WTC11 (cell line): Measurements from ENCODE around the gene KLHL33. TPM values are rescaled to one million over a fixed set of nuclear protein-coding genes. Genes with fewer than 3 reads are reported as not detected.

Experiments used
- ATAC-seq: fragments of 200-7000 bp; cut with Tn5 transposase; 2 replicates; pipeline ENCODE4 v1.10.0; 2021; ENCODE audit warnings: mild to moderate bottlenecking, moderate library complexity
- CTCF ChIA-PET: fragments of 300-600 bp; sonication (Branson Sonifier 250); formaldehyde crosslinking; loops from one replicate; lab custom pipeline; 2021; ENCODE audit warnings: antibody characterized with exemption; lab: Charles Lee
- POLR2A ChIA-PET: fragments of 350-600 bp; sonication (Branson Sonifier 250); formaldehyde crosslinking; loops from one replicate; lab custom pipeline; 2021; ENCODE audit warnings: antibody characterized with exemption; lab: Charles Lee
- DNase-seq: peaks from one replicate; pipeline ENCODE4 v3.0.0; 2021; ENCODE audit warnings: low spot score
- H3K27ac Mint-ChIP-seq: 2 replicates; pipeline ENCODE4 v1.8.0; 2021; ENCODE audit warnings: mixed read lengths
- H3K27me3 Mint-ChIP-seq: 2 replicates; pipeline ENCODE4 v1.8.0; 2021; ENCODE audit warnings: low read depth, mild to moderate bottlenecking, moderate library complexity, mixed read lengths
- H3K36me3 Mint-ChIP-seq: 2 replicates; pipeline ENCODE4 v1.8.0; 2021; ENCODE audit warnings: mixed read lengths
- H3K4me1 Mint-ChIP-seq: 2 replicates; pipeline ENCODE4 v1.8.0; 2022; ENCODE audit warnings: mixed read lengths
- H3K4me3 Mint-ChIP-seq: 2 replicates; pipeline ENCODE4 v1.8.0; 2021; ENCODE audit warnings: mild to moderate bottlenecking, moderate library complexity, mixed read lengths
- H3K9me3 Mint-ChIP-seq: 2 replicates; pipeline ENCODE4 v1.8.0; 2021; ENCODE audit warnings: mixed read lengths
- CREM ChIP-seq: sonication (generic); formaldehyde crosslinking; IDR thresholded peaks from 2 replicates; pipeline ENCODE4 v1.8.1; 2022; ENCODE audit warnings: mild to moderate bottlenecking, missing genetic modification reagents, moderate library complexity
- ELF4 ChIP-seq: sonication (generic); formaldehyde crosslinking; IDR thresholded peaks from 2 replicates; pipeline ENCODE4 v1.8.1; 2022; ENCODE audit warnings: low read depth, mild to moderate bottlenecking, moderate library complexity, missing genetic modification reagents
- EMX1 ChIP-seq: fragments of 250-450 bp; sonication (Bioruptor Pico); IDR thresholded peaks from 2 replicates; pipeline ENCODE4 v1.8.0; 2021; ENCODE audit warnings: mild to moderate bottlenecking
- GTF2I ChIP-seq: fragments of 250-450 bp; sonication (Bioruptor Pico); conservative IDR thresholded peaks from 2 replicates; pipeline ENCODE4 v1.4.0; 2021; ENCODE audit warnings: mild to moderate bottlenecking
- JUN ChIP-seq: sonication (generic); formaldehyde crosslinking; IDR thresholded peaks from 2 replicates; pipeline ENCODE4 v1.8.0; 2023; ENCODE audit warnings: mild to moderate bottlenecking, missing genetic modification reagents
- MYBL2 ChIP-seq: sonication (generic); formaldehyde crosslinking; IDR thresholded peaks from 2 replicates; pipeline ENCODE4 v1.8.1; 2023; ENCODE audit warnings: mild to moderate bottlenecking, moderate library complexity, missing genetic modification reagents
- NFATC4 ChIP-seq: fragments of 250-450 bp; sonication (Bioruptor Pico); IDR thresholded peaks from 2 replicates; pipeline ENCODE4 v1.9.0; 2021; ENCODE audit warnings: mild to moderate bottlenecking
- NR2C2 ChIP-seq: sonication (generic); formaldehyde crosslinking; IDR thresholded peaks from 2 replicates; pipeline ENCODE4 v1.8.0; 2022; ENCODE audit warnings: mild to moderate bottlenecking, missing genetic modification reagents
- RELA ChIP-seq: sonication (generic); formaldehyde crosslinking; IDR thresholded peaks from 2 replicates; pipeline ENCODE4 v1.8.1; 2022; ENCODE audit warnings: missing genetic modification reagents, mild to moderate bottlenecking, borderline replicate concordance
- RORB ChIP-seq: fragments of 250-450 bp; sonication (Bioruptor Pico); IDR thresholded peaks from 2 replicates; pipeline ENCODE4 v1.9.0; 2021; ENCODE audit warnings: mild to moderate bottlenecking
- SP1 ChIP-seq: sonication (generic); formaldehyde crosslinking; conservative IDR thresholded peaks from 2 replicates; pipeline ENCODE4 v1.8.1; 2022; ENCODE audit warnings: missing genetic modification reagents
- TP53 ChIP-seq: sonication (generic); formaldehyde crosslinking; IDR thresholded peaks from 2 replicates; pipeline ENCODE4 v1.8.1; 2023; ENCODE audit warnings: mild to moderate bottlenecking, missing genetic modification reagents
- ZBTB21 ChIP-seq: sonication (generic); formaldehyde crosslinking; IDR thresholded peaks from 2 replicates; pipeline ENCODE4 v1.8.1; 2023; ENCODE audit warnings: mild to moderate bottlenecking, missing genetic modification reagents, borderline replicate concordance
- ZNF219 ChIP-seq: sonication (generic); formaldehyde crosslinking; IDR thresholded peaks from 2 replicates; pipeline ENCODE4 v1.8.0; 2023; ENCODE audit warnings: missing genetic modification reagents, mild to moderate bottlenecking, borderline replicate concordance
- ZNF263 ChIP-seq: sonication (generic); formaldehyde crosslinking; IDR thresholded peaks from 2 replicates; pipeline ENCODE4 v1.8.1; 2022; ENCODE audit warnings: low read depth, mild to moderate bottlenecking, moderate library complexity, missing genetic modification reagents
- ZNF317 ChIP-seq: sonication (generic); formaldehyde crosslinking; IDR thresholded peaks from 2 replicates; pipeline ENCODE4 v1.8.1; 2023; ENCODE audit warnings: low read depth, mild to moderate bottlenecking, moderate library complexity, missing genetic modification reagents, borderline replicate concordance
- ZNF671 ChIP-seq: fragments of 250-450 bp; sonication (Bioruptor Pico); IDR thresholded peaks from 2 replicates; pipeline ENCODE4 v1.8.0; 2021; ENCODE audit warnings: mild to moderate bottlenecking
- total RNA-seq: library from RNA; stranded (reverse); gene quantifications from 3 replicates; pipeline ENCODE4 v1.2.3, GENCODE V29; 2021
- TF ChIP-seq, protein P1 (sequence below): sonication (generic); formaldehyde crosslinking; IDR thresholded peaks from 2 replicates; pipeline ENCODE4 v1.8.0; 2022; ENCODE audit warnings: missing genetic modification reagents
- TF ChIP-seq, protein P2 (sequence below): sonication (generic); formaldehyde crosslinking; conservative IDR thresholded peaks from 2 replicates; pipeline ENCODE4 v1.8.1; 2022; ENCODE audit warnings: mild to moderate bottlenecking, missing genetic modification reagents
- TF ChIP-seq, protein P3 (sequence below): fragments of 250-450 bp; sonication (Bioruptor Pico); IDR thresholded peaks from 2 replicates; pipeline ENCODE4 v1.9.0; 2021; ENCODE audit warnings: mild to moderate bottlenecking
- TF ChIP-seq, protein P4 (sequence below): sonication (generic); formaldehyde crosslinking; IDR thresholded peaks from 2 replicates; pipeline ENCODE4 v1.8.1; 2023; ENCODE audit warnings: mild to moderate bottlenecking, missing genetic modification reagents, moderate library complexity

KLHL33 gene
- total RNA-seq, 1 experiment from 2014 or later = 0.17 TPM

- H3K27ac Mint-ChIP-seq = no peak overlapping the region
- POLR2A ChIA-PET = no interaction called here
- DNase-seq (no peak), ATAC-seq (no peak)
- peaks cover 7% of the 10 kb centered on the region for H3K9me3 Mint-ChIP-seq
- peaks cover 4% of the 10 kb centered on the region for H3K4me1 Mint-ChIP-seq
- no peak overlapping the region for H3K4me3 Mint-ChIP-seq
- peaks cover 9% of the 10 kb centered on the region for H3K36me3 Mint-ChIP-seq
- H3K27me3 Mint-ChIP-seq = peaks cover 15% of the 10 kb centered on the region
- CTCF ChIA-PET = no interaction called here
- no peak for TF ChIP-seq ZNF671
- TF ChIP-seq, protein P1, sequence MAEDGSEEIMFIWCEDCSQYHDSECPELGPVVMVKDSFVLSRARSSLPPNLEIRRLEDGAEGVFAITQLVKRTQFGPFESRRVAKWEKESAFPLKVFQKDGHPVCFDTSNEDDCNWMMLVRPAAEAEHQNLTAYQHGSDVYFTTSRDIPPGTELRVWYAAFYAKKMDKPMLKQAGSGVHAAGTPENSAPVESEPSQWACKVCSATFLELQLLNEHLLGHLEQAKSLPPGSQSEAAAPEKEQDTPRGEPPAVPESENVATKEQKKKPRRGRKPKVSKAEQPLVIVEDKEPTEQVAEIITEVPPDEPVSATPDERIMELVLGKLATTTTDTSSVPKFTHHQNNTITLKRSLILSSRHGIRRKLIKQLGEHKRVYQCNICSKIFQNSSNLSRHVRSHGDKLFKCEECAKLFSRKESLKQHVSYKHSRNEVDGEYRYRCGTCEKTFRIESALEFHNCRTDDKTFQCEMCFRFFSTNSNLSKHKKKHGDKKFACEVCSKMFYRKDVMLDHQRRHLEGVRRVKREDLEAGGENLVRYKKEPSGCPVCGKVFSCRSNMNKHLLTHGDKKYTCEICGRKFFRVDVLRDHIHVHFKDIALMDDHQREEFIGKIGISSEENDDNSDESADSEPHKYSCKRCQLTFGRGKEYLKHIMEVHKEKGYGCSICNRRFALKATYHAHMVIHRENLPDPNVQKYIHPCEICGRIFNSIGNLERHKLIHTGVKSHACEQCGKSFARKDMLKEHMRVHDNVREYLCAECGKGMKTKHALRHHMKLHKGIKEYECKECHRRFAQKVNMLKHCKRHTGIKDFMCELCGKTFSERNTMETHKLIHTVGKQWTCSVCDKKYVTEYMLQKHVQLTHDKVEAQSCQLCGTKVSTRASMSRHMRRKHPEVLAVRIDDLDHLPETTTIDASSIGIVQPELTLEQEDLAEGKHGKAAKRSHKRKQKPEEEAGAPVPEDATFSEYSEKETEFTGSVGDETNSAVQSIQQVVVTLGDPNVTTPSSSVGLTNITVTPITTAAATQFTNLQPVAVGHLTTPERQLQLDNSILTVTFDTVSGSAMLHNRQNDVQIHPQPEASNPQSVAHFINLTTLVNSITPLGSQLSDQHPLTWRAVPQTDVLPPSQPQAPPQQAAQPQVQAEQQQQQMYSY (CRISPR knock-in tag) = no peak
- no peak for TF ChIP-seq RELA (CRISPR knock-in tag)
- TF ChIP-seq ZNF263 (CRISPR knock-in tag) = no peak
- TF ChIP-seq TP53 (CRISPR knock-in tag) = no peak
- no peak for TF ChIP-seq EMX1 (CRISPR knock-in tag)
- no peak for TF ChIP-seq ZNF219 (CRISPR knock-in tag)
- TF ChIP-seq JUN (CRISPR knock-in tag) = no peak
- TF ChIP-seq ELF4 (CRISPR knock-in tag) = no peak
- TF ChIP-seq ZBTB21 (CRISPR knock-in tag) = no peak
- TF ChIP-seq ZNF317 (CRISPR knock-in tag) = no peak
- no peak for TF ChIP-seq NR2C2
- TF ChIP-seq MYBL2 (CRISPR knock-in tag) = no peak
- TF ChIP-seq GTF2I (CRISPR knock-in tag) = no peak
- no peak for TF ChIP-seq RORB (CRISPR knock-in tag)
- TF ChIP-seq, protein P2, sequence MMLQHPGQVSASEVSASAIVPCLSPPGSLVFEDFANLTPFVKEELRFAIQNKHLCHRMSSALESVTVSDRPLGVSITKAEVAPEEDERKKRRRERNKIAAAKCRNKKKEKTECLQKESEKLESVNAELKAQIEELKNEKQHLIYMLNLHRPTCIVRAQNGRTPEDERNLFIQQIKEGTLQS (CRISPR knock-in tag) = no peak
- TF ChIP-seq, protein P3, sequence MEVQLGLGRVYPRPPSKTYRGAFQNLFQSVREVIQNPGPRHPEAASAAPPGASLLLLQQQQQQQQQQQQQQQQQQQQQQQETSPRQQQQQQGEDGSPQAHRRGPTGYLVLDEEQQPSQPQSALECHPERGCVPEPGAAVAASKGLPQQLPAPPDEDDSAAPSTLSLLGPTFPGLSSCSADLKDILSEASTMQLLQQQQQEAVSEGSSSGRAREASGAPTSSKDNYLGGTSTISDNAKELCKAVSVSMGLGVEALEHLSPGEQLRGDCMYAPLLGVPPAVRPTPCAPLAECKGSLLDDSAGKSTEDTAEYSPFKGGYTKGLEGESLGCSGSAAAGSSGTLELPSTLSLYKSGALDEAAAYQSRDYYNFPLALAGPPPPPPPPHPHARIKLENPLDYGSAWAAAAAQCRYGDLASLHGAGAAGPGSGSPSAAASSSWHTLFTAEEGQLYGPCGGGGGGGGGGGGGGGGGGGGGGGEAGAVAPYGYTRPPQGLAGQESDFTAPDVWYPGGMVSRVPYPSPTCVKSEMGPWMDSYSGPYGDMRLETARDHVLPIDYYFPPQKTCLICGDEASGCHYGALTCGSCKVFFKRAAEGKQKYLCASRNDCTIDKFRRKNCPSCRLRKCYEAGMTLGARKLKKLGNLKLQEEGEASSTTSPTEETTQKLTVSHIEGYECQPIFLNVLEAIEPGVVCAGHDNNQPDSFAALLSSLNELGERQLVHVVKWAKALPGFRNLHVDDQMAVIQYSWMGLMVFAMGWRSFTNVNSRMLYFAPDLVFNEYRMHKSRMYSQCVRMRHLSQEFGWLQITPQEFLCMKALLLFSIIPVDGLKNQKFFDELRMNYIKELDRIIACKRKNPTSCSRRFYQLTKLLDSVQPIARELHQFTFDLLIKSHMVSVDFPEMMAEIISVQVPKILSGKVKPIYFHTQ (CRISPR knock-in tag) = no peak
- TF ChIP-seq SP1 (CRISPR knock-in tag) = no peak
- no peak for TF ChIP-seq CREM (CRISPR knock-in tag)
These were observed 4.5 kb upstream of the KLHL33 start for GRCh38 chr14:20440465-20440864.

- Mint-ChIP-seq H3K4me3 (no peak overlapping the region), H3K9me3 (peaks cover 7% of the 10 kb centered on the region), H3K27ac (no peak overlapping the region), H3K36me3 (peaks cover 9% of the 10 kb centered on the region), H3K4me1 (peaks cover 13% of the 10 kb centered on the region), H3K27me3 (peaks cover 33% of the 10 kb centered on the region)
- TF ChIP-seq NFATC4 (CRISPR knock-in tag) = no peak
- TF ChIP-seq, protein P4, sequence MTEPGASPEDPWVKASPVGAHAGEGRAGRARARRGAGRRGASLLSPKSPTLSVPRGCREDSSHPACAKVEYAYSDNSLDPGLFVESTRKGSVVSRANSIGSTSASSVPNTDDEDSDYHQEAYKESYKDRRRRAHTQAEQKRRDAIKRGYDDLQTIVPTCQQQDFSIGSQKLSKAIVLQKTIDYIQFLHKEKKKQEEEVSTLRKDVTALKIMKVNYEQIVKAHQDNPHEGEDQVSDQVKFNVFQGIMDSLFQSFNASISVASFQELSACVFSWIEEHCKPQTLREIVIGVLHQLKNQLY = no peak
- ATAC-seq (no peak), DNase-seq (no peak)
- ChIA-PET POLR2A (no interaction called here), CTCF (no interaction called here)
These were observed 2.7 kb upstream of the KLHL33 start for GRCh38 chr14:20438664-20439063.
